K562 (cell line): ENCODE results near the gene RAB40B. TPM values are rescaled to one million over a fixed set of nuclear protein-coding genes. Genes with fewer than 3 reads are reported as not detected.

ENCODE experiments used
- ATAC-seq: fragments of 200-7000 bp; cut with Tn5 transposase; 3 replicates; pipeline ENCODE4 v1.9.1; 2020; ENCODE audit warnings: moderate library complexity
- BruUV-seq: library from RNA; stranded (reverse); fragments of 400-500 nt; replicated peaks from 2 replicates; lab custom pipeline; 2021; lab: Mats Ljungman, UMichigan
- CTCF ChIA-PET: fragments of 300-600 bp; formaldehyde crosslinking; extraction: SDS; loops from one replicate; lab custom pipeline; 2021; ENCODE audit warnings: low intra/inter-chr PET ratio; lab: Yijun Ruan, JAX
- POLR2A ChIA-PET: fragments of 300-600, 350-650 bp; sonication (Branson Sonifier 250); formaldehyde crosslinking; extraction: SDS; loops from one replicate; lab custom pipeline; 2021; ENCODE audit warnings: antibody characterized with exemption, inconsistent platforms; lab: Yijun Ruan, JAX
- DNase-seq, 4 experiments: peaks; one replicate each; pipeline versions ENCODE4 v3.0.0 to v3.0.0-alpha.2; 2011 to 2018; ENCODE audit warnings: low spot score in 3 of 4, mixed read lengths in 3 of 4; ENCODE audit errors: extremely low read depth in 1 of 4
- FAIRE-seq: peaks from 2 replicates; lab custom pipeline; 2011; peaks lifted over from hg19 to GRCh38; lab: Jason Lieb, UNC
- H2AFZ ChIP-seq: 2 replicates; pipeline ENCODE4 v1.6.0; 2011; ENCODE audit warnings: low read depth, low read length, control low read depth, inconsistent platforms
- H3K27ac ChIP-seq: fragments of 200-600 bp; 3 replicates; pipeline ENCODE4 v1.8.0; 2011; ENCODE audit warnings: low read depth, mild to moderate bottlenecking, control low read depth, inconsistent platforms, low read length, moderate library complexity, mixed read lengths; ENCODE audit errors: extremely low read depth
- H3K27me3 ChIP-seq, 2 experiments: fragments of 300-600 bp in 1 of 2; 2 replicates in 1 of 2; 3 replicates in 1 of 2; pipeline versions ENCODE4 v1.6.0 to v1.8.0; 2011; ENCODE audit warnings: inconsistent platforms in 2 of 2, low read length in 2 of 2, mild to moderate bottlenecking in 1 of 2, mixed read lengths in 1 of 2, moderate library complexity in 1 of 2; ENCODE audit not compliant: control insufficient read depth in 2 of 2, insufficient read depth in 2 of 2
- H3K36me3 ChIP-seq: fragments of 300-600 bp; 3 replicates; pipeline ENCODE4 v1.8.0; 2011; ENCODE audit warnings: mild to moderate bottlenecking, low read length, inconsistent platforms; ENCODE audit not compliant: control insufficient read depth, insufficient read depth
- H3K4me1 ChIP-seq, 2 experiments: fragments of 200-600 bp in 1 of 2; replicated peaks in 1 of 2; 2 replicates in 1 of 2; 3 replicates in 1 of 2; pipeline versions ENCODE4 v1.5.1 to v1.8.0; 2011; ENCODE audit warnings: inconsistent platforms in 2 of 2, low read length in 2 of 2, mild to moderate bottlenecking in 1 of 2, mixed read lengths in 1 of 2, moderate library complexity in 1 of 2; ENCODE audit not compliant: control insufficient read depth in 2 of 2, insufficient read depth in 2 of 2
- H3K4me2 ChIP-seq: 2 replicates; pipeline ENCODE4 v1.6.1; 2011; ENCODE audit warnings: low read length, control low read depth, inconsistent platforms, mixed read lengths; ENCODE audit not compliant: insufficient read depth
- H3K4me3 ChIP-seq: fragments of 200-600 bp; sonication (generic), shearing (Covaris generic); 2 replicates; pipeline ENCODE4 v1.5.1; 2016; ENCODE audit warnings: control low read depth, inconsistent platforms
- H3K79me2 ChIP-seq: fragments of 200-600 bp; 3 replicates; pipeline ENCODE4 v1.8.0; 2011; ENCODE audit warnings: low read length, inconsistent platforms; ENCODE audit not compliant: control insufficient read depth, insufficient read depth
- H3K9ac ChIP-seq, 2 experiments: 2 replicates each; pipeline versions ENCODE4 v1.6.0 to v1.6.1; 2011; ENCODE audit warnings: low read depth in 2 of 2, low read length in 2 of 2, control low read depth in 1 of 2, inconsistent platforms in 1 of 2, mild to moderate bottlenecking in 1 of 2, mixed read lengths in 1 of 2; ENCODE audit not compliant: insufficient read depth in 1 of 2
- H3K9me1 ChIP-seq: one replicate; pipeline ENCODE4 v1.6.0; 2011; ENCODE audit warnings: inconsistent platforms, mild to moderate bottlenecking, low read length, moderate library complexity; ENCODE audit not compliant: control insufficient read depth, insufficient read depth
- H3K9me3 ChIP-seq: replicated peaks from 2 replicates; pipeline ENCODE4 v1.5.1; 2011; ENCODE audit warnings: low read depth, low read length, inconsistent platforms; ENCODE audit not compliant: control insufficient read depth, insufficient read depth
- H4K20me1 ChIP-seq: replicated peaks from 2 replicates; pipeline ENCODE4 v1.6.1; 2011; ENCODE audit warnings: low read length, inconsistent platforms, mixed read lengths; ENCODE audit not compliant: control insufficient read depth, insufficient read depth
- NFIC ChIP-seq: fragments of 450-650 bp; IDR thresholded peaks from 2 replicates; pipeline ENCODE4 v1.6.1; 2017; ENCODE audit warnings: mild to moderate bottlenecking, inconsistent platforms
- RBFOX2 ChIP-seq: fragments of 200-400 bp; formaldehyde crosslinking; IDR thresholded peaks from 2 replicates; pipeline ENCODE4 v1.6.1; 2017; ENCODE audit warnings: low read depth, mild to moderate bottlenecking, low read length, moderate library complexity
- ZBTB49 ChIP-seq: sonication (generic); formaldehyde crosslinking; IDR thresholded peaks from 2 replicates; pipeline ENCODE4 v1.8.0; 2022; ENCODE audit warnings: missing genetic modification reagents, mild to moderate bottlenecking, borderline replicate concordance
- ZNF668 ChIP-seq: fragments of 250-450 bp; sonication (Bioruptor Pico); IDR thresholded peaks from 2 replicates; pipeline ENCODE4 v1.8.0; 2022; ENCODE audit warnings: mild to moderate bottlenecking, inconsistent platforms
- WGBS: fragments of 100-300 bp; shearing (Covaris generic); methylation state at CpG from one replicate; pipeline ENCODE4 v1.1.6; 2016; ENCODE audit warnings: low coverage, mixed read lengths; ENCODE audit not compliant: insufficient coverage; ENCODE audit errors: missing lambda C conversion rate; 5-methylcytosine and 5-hydroxymethylcytosine counted together
- in situ Hi-C: fragments of 300-500 bp; cut with MboI; formaldehyde crosslinking; loops from 4 replicates; pipeline ENCODE4 v1.15.0; 2018; ENCODE audit warnings: inconsistent platforms, mixed read lengths
- intact Hi-C: fragments of 100-400 bp; cut with micrococcal nuclease; formaldehyde crosslinking; loops from 2 replicates; pipeline ENCODE4 v1.14.2; 2022
- polyA plus RNA-seq, 8 experiments: library from polyadenylated mRNA; depleted of rRNA in 4 of 8; stranded (reverse) in 5 of 8; unstranded in 3 of 8; fragments of >200 nt; fragmentation: Nextera tagmentation in 2 of 8; fragmentation: Illumina TruSeq in 1 of 8; extraction: Ambion mirVana in 2 of 8; extraction: Trizol in 1 of 8; gene quantifications; 2 replicates each; pipeline versions ENCODE4 v1.2.1 to v1.2.3, GENCODE V29; 2011 to 2014; ENCODE audit warnings: inconsistent platforms in 1 of 8, missing spikeins in 1 of 8
- total RNA-seq, 7 experiments: library from RNA; depleted of rRNA in 6 of 7; stranded (reverse); fragments of >200 nt in 6 of 7; fragmentation: Illumina TruSeq in 2 of 7; extraction: Trizol in 2 of 7; gene quantifications; 2 replicates each; pipeline versions ENCODE4 v1.2.1 to v1.2.3, GENCODE V29; 2011 to 2021; ENCODE audit warnings: low replicate concordance in 1 of 7

RAB40B gene
- total and polyA plus RNA-seq, 9 of the 15 experiments (the other 6 are each of a cell fraction or from before 2014, with no cell fraction given): 0.13 to 4.6 (median 1.4) TPM

GRCh38 chr17:82642022-82642421 lies 56.5 kb downstream of the RAB40B start:
- no peak for DNase-seq
- 94% methylated on average over 11 of the region's 14 CpGs for WGBS
- Histone ChIP-seq H3K79me2 (peaks cover 92% of the 10 kb centered on the region), H3K27ac (no peak overlapping the region), H3K27me3 (no peaks in the 10 kb centered on the region), H3K36me3 (peaks cover 82% of the 10 kb centered on the region), H2AFZ (no peak overlapping the region), H3K4me3 (no peak overlapping the region), H3K4me2 (no peak overlapping the region), H3K4me1 (peaks cover 7 to 17% of the 10 kb centered on the region in 2 experiments; a peak in 4 of 5 replicates), H3K9me1 (peaks cover 9% of the 10 kb centered on the region), H4K20me1 (peaks cover 22% of the 10 kb centered on the region), H3K9me3 (no peaks in the 10 kb centered on the region), H3K9ac (no peak overlapping the region)
- FAIRE-seq: no peak
- TF ChIP-seq NFIC: no peak
- no peak for TF ChIP-seq ZNF668
- TF ChIP-seq ZBTB49: no peak
- TF ChIP-seq RBFOX2: peak; percentile 40; the same call in 1 of the 2 replicates
- ChIA-PET POLR2A (interaction anchor here (1.0 to 1.3 kb wide), 2 partner anchors 9 to 13 kb away, joined by 3 read pairs; no protein-coding TSS in a partner anchor), CTCF (no interaction called here)
- no peak for ATAC-seq
- intact Hi-C loops: no loop called here
- in situ Hi-C loops: no loop called here
- BruUV-seq: no TSS peak
